GM12892 (cell line): ENCODE measurements around the gene TMEM218.

Source experiments
- POLR2A ChIP-seq: IDR thresholded peaks from 2 replicates; pipeline ENCODE4 v1.6.1; 2011; ENCODE audit warnings: low read depth, low read length, control low read depth
- POLR2AphosphoS5 ChIP-seq: IDR thresholded peaks from 2 replicates; pipeline ENCODE4 v1.6.1; 2011; ENCODE audit warnings: low read depth, low read length, control low read depth
- TAF1 ChIP-seq: IDR thresholded peaks from 2 replicates; pipeline ENCODE4 v1.6.1; 2011; ENCODE audit warnings: low read depth, mild to moderate bottlenecking, control low read depth, low read length, borderline replicate concordance

DNA sequence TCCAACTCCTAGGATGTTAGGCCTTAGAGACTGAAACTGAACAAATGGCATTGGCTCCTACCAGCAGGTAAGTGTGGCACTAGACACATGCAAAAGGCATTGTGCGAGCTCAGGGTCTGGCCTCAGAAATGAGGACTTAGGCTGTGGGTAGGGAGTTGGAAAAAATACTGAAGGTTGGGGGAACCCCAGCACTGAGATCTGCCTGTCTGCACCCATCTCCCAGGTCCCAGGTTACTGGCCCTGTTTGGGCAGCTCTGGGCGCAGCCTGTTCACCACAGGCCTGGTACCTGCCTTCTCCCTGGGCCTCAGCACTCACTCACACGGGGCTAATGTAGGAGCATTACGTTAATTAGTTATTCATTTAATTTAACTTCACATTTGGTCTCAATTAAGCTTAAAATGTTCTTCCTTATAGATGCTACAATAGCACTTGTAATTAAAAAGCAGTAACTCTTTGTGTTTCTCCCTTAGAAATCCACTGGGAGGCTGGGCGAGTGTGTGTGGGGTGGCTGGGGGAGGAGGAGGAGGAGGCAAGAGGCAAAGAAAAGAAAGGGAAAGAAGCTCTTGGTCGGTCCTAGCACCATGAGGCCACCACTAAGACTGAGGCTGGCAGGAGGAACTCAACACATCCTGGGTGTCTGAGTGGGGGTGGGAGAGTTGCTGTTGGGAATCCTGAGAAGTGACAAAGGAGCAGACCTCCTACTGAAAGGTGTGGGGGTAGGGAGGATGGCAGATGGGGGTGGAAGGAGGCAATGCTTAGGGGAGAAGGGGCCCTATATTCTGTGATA is 19.4 kb downstream of the TMEM218 start:
- TF ChIP-seq TAF1 (no peak), POLR2AphosphoS5 (no peak), POLR2A (no peak)
